HepG2 (cell line): ENCODE data around the gene GAREM1. TPM values are rescaled to one million over a fixed set of nuclear protein-coding genes. Genes with fewer than 3 reads are reported as not detected.
A peak's percentile ranks its signal among the peaks of the same experiment; 100 is the strongest.

Experiments used
- ATAC-seq: fragments of 200-7000 bp; cut with Tn5 transposase; 3 replicates; pipeline ENCODE4 v1.9.1; 2020; ENCODE audit warnings: mild to moderate bottlenecking, moderate library complexity
- BruUV-seq: library from RNA; stranded (reverse); fragments of 400-500 nt; replicated peaks from 2 replicates; lab custom pipeline; 2021; lab: Mats Ljungman, UMichigan
- CTCF ChIA-PET: fragments of 300-600 bp; formaldehyde crosslinking; extraction: SDS; loops from one replicate; lab custom pipeline; 2021; ENCODE audit warnings: low total read pairs, inconsistent platforms, low intra/inter-chr PET ratio; lab: Yijun Ruan, JAX
- POLR2A ChIA-PET: fragments of 350-600 bp; sonication (Branson Sonifier 250); formaldehyde crosslinking; loops from one replicate; lab custom pipeline; 2020; ENCODE audit warnings: antibody characterized with exemption, inconsistent platforms; lab: Yijun Ruan, JAX
- DNase-seq: peaks from one replicate; pipeline ENCODE4 v3.0.0-alpha.2; 2015; ENCODE audit warnings: low spot score
- FAIRE-seq: peaks from 3 replicates; lab custom pipeline; 2011; peaks lifted over from hg19 to GRCh38; lab: Jason Lieb, UNC
- H2AFZ ChIP-seq: one replicate; pipeline ENCODE4 v1.6.1; 2011; ENCODE audit warnings: low read length, inconsistent platforms
- H3K27ac ChIP-seq: fragments of 300-600 bp; 3 replicates; pipeline ENCODE4 v1.8.0; 2011; ENCODE audit warnings: mixed run types, mild to moderate bottlenecking, mixed read lengths, low read length, inconsistent platforms; ENCODE audit not compliant: insufficient read depth; ENCODE audit errors: extremely low read length
- H3K27me3 ChIP-seq, 2 experiments: fragments of 200-600 bp in 1 of 2; 2 replicates in 1 of 2; 3 replicates in 1 of 2; pipeline versions ENCODE4 v1.6.0 to v1.8.0; 2011; ENCODE audit warnings: low read length in 2 of 2, mild to moderate bottlenecking in 2 of 2, moderate library complexity in 2 of 2, inconsistent platforms in 1 of 2; ENCODE audit not compliant: insufficient read depth in 2 of 2, control insufficient read depth in 1 of 2
- H3K36me3 ChIP-seq, 2 experiments: fragments of 200-600 bp in 1 of 2; replicated peaks in 1 of 2; 2 replicates in 1 of 2; 3 replicates in 1 of 2; pipeline versions ENCODE4 v1.5.1 to v1.8.0; 2011; ENCODE audit warnings: low read length in 2 of 2, inconsistent platforms in 1 of 2; ENCODE audit not compliant: insufficient read depth in 2 of 2, control insufficient read depth in 1 of 2
- H3K4me1 ChIP-seq: 2 replicates; pipeline ENCODE4 v1.5.1; 2012; ENCODE audit warnings: low read length, inconsistent platforms; ENCODE audit not compliant: insufficient read depth
- H3K4me2 ChIP-seq: 2 replicates; pipeline ENCODE4 v1.6.0; 2011; ENCODE audit warnings: low read depth, low read length, inconsistent platforms
- H3K4me3 ChIP-seq, 3 experiments: fragments of 200-600 bp in 1 of 3; sonication (generic), shearing (Covaris generic) in 1 of 3; replicated peaks in 1 of 3; 2 replicates each; pipeline ENCODE4 v1.5.1; 2011 to 2016; ENCODE audit warnings: low read length in 3 of 3, inconsistent platforms in 2 of 3, low read depth in 2 of 3, mild to moderate bottlenecking in 2 of 3, control low read depth in 1 of 3, mixed read lengths in 1 of 3; ENCODE audit not compliant: insufficient read depth in 1 of 3
- H3K79me2 ChIP-seq: one replicate; pipeline ENCODE4 v1.6.1; 2011; ENCODE audit warnings: low read length, inconsistent platforms; ENCODE audit not compliant: insufficient read depth
- H3K9ac ChIP-seq: 2 replicates; pipeline ENCODE4 v1.6.0; 2011; ENCODE audit warnings: mild to moderate bottlenecking, low read depth, low read length, inconsistent platforms; ENCODE audit not compliant: insufficient read depth
- H3K9me3 ChIP-seq: 2 replicates; pipeline ENCODE4 v1.5.1; 2012; ENCODE audit warnings: mild to moderate bottlenecking, low read length
- H4K20me1 ChIP-seq: 2 replicates; pipeline ENCODE4 v1.6.0; 2011; ENCODE audit warnings: inconsistent platforms, mild to moderate bottlenecking, low read length, moderate library complexity; ENCODE audit not compliant: insufficient read depth
- GATA4 ChIP-seq: sonication (generic); IDR thresholded peaks from 2 replicates; pipeline ENCODE4 v1.6.1; 2016; ENCODE audit warnings: antibody characterized with exemption, low read depth, borderline replicate concordance
- RFXANK ChIP-seq: IDR thresholded peaks from 2 replicates; pipeline ENCODE4 v1.6.1; 2016
- ZNF207 ChIP-seq: fragments of 450-650 bp; IDR thresholded peaks from 2 replicates; pipeline ENCODE4 v1.6.1; 2016; ENCODE audit warnings: antibody characterized with exemption, borderline replicate concordance
- ZNF263 ChIP-seq: sonication (generic); formaldehyde crosslinking; IDR thresholded peaks from 2 replicates; pipeline ENCODE4 v1.4.0; 2020; ENCODE audit warnings: missing genetic modification reagents
- WGBS: methylation state at CpG from one replicate; pipeline ENCODE4 v1.1.6; 2017; ENCODE audit warnings: low lambda C conversion rate; 5-methylcytosine and 5-hydroxymethylcytosine counted together
- in situ Hi-C: cut with HindIII; loops from 2 replicates; pipeline ENCODE4 v1.10.0; 2017; ENCODE audit warnings: low pct_unique_long_range_greater_than_20kb; ENCODE audit not compliant: extremely low pct_ligation_motif_present
- intact Hi-C: fragments of 100-400 bp; cut with micrococcal nuclease; formaldehyde crosslinking; loops from one replicate; pipeline ENCODE4 v1.10.0; 2022; ENCODE audit not compliant: unreplicated experiment
- polyA plus RNA-seq, 8 experiments: library from polyadenylated mRNA; depleted of rRNA in 3 of 8; stranded (reverse) in 7 of 8; unstranded in 1 of 8; fragments of >200 nt; fragmentation: Illumina TruSeq in 4 of 8; extraction: Trizol in 4 of 8; gene quantifications; 2 replicates each; pipeline versions ENCODE4 v1.2.1 to v1.2.3, GENCODE V29; 2011 to 2016; ENCODE audit warnings: low read depth in 4 of 8, missing spikeins in 1 of 8, mixed read lengths in 1 of 8; ENCODE audit not compliant: insufficient read depth in 1 of 8
- total RNA-seq, 5 experiments: library from RNA; depleted of rRNA; stranded (reverse); fragments of >200 nt; fragmentation: Illumina TruSeq; extraction: Trizol; gene quantifications; 2 replicates each; pipeline ENCODE4 v1.2.3, GENCODE V29; 2016; ENCODE audit warnings: low read depth in 1 of 5
- TF ChIP-seq, protein P1 (sequence below): sonication (generic); formaldehyde crosslinking; IDR thresholded peaks from 2 replicates; pipeline ENCODE4 v1.5.0; 2020; ENCODE audit warnings: missing genetic modification reagents
- TF ChIP-seq, protein P2 (sequence below): sonication (generic); formaldehyde crosslinking; IDR thresholded peaks from 2 replicates; pipeline ENCODE4 v1.8.0; 2023; ENCODE audit warnings: mild to moderate bottlenecking, missing genetic modification reagents

The GAREM1 gene
- total and polyA plus RNA-seq, 2 of the 13 experiments (the other 11 are each of a cell fraction or from before 2014, with no cell fraction given), result 2.5 to 2.9 TPM

DNA sequence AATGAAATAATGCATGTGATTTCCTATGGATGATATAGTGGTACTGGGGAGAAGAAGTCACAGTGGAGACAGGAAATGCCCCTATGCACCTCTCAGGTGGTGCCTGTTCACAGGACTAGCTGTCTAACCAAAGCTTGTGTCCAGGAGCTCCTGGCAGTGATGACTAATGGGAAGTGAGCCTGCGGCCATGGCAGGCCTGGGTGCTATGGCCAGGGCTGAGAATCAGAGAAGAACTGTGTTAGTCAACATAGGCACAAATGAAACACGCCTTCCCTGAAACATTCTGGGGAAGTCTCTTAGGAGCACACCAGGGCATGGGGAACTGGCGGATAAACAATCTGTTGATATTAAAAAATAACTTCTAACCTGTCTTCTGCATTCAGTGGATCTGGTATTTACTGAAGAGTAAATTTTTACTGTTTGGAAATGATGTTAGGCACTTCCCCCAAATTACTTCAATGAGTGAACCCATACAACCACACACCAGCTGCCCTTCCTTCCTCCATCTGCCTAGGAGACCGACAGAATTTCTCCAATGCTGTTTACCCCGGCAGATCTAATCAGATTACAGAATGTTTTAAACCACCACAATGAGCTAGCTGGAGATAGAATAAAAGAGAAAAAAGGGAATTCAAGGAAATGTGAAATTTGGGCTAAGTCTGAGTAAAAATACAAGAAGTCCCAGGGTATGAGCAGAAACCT is 213.4 kb downstream of the GAREM1 start:
- no peak overlapping the region for H2AFZ ChIP-seq
- H3K4me3 ChIP-seq, result no peak overlapping the region
- 57% methylated on average over 5 of the region's 5 CpGs for WGBS
- no peak overlapping the region for H3K4me2 ChIP-seq
- no peaks in the 10 kb centered on the region for H3K36me3 ChIP-seq
- BruUV-seq, result no TSS peak
- no peak overlapping the region for H3K27ac ChIP-seq
- ChIA-PET POLR2A (no interaction called here), CTCF (no interaction called here)
- FAIRE-seq, result no peak
- H4K20me1 ChIP-seq, result no peaks in the 10 kb centered on the region
- TF ChIP-seq ZNF207 (no peak), RFXANK (no peak)
- TF ChIP-seq, protein P1, sequence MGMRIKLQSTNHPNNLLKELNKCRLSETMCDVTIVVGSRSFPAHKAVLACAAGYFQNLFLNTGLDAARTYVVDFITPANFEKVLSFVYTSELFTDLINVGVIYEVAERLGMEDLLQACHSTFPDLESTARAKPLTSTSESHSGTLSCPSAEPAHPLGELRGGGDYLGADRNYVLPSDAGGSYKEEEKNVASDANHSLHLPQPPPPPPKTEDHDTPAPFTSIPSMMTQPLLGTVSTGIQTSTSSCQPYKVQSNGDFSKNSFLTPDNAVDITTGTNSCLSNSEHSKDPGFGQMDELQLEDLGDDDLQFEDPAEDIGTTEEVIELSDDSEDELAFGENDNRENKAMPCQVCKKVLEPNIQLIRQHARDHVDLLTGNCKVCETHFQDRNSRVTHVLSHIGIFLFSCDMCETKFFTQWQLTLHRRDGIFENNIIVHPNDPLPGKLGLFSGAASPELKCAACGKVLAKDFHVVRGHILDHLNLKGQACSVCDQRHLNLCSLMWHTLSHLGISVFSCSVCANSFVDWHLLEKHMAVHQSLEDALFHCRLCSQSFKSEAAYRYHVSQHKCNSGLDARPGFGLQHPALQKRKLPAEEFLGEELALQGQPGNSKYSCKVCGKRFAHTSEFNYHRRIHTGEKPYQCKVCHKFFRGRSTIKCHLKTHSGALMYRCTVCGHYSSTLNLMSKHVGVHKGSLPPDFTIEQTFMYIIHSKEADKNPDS (CRISPR knock-in tag), result no peak
- TF ChIP-seq, protein P2, sequence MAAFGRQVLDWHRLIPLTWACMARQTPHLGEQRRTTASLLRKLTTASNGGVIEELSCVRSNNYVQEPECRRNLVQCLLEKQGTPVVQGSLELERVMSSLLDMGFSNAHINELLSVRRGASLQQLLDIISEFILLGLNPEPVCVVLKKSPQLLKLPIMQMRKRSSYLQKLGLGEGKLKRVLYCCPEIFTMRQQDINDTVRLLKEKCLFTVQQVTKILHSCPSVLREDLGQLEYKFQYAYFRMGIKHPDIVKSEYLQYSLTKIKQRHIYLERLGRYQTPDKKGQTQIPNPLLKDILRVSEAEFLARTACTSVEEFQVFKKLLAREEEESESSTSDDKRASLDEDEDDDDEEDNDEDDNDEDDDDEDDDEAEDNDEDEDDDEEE (CRISPR knock-in tag), result no peak
- intact Hi-C loops, result no loop called here
- ATAC-seq, result no peak
- no peaks in the 10 kb centered on the region for H3K79me2 ChIP-seq
- H3K9me3 ChIP-seq, result no peaks in the 10 kb centered on the region
- peaks cover 0 to 3% of the 10 kb centered on the region in 2 experiments; a peak in 1 of 5 replicates for H3K27me3 ChIP-seq
- in situ Hi-C loops, result no loop called here
- no peak for DNase-seq
- peaks cover 13% of the 10 kb centered on the region for H3K4me1 ChIP-seq
- H3K9ac ChIP-seq, result no peak overlapping the region

DNA sequence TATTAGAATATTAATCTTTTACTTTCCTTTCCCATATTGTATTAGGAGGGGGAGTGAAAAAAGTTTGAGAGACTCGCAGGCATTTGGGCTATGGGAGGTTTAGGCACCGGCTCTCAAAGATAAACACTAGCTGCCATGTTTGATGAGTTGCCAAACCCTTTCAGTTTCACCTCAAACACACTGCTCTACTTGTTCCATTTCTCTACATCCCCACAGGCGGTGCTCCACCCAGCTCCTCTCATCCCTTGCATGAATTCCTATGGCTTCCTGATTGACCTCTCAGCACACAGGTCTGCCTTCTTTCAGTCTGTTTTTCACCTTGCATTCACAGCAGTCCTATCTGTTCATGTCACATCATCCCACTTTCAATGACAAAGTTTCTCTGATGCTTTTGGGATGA is 215.1 kb downstream of the GAREM1 start:
- peaks cover 13% of the 10 kb centered on the region for H3K4me1 ChIP-seq
- no peak overlapping the region for H3K27ac ChIP-seq
- 3% methylated on average over 3 of the region's 3 CpGs for WGBS
- no peak overlapping the region for H3K4me2 ChIP-seq
- no peak overlapping the region for H2AFZ ChIP-seq
- H3K36me3 ChIP-seq, result no peaks in the 10 kb centered on the region
- intact Hi-C loops, result no loop called here
- H3K27me3 ChIP-seq, result peaks cover 0 to 3% of the 10 kb centered on the region in 2 experiments; a peak in 1 of 5 replicates
- in situ Hi-C loops, result no loop called here
- H3K9ac ChIP-seq, result no peak overlapping the region
- no peak overlapping the region for H3K4me3 ChIP-seq
- ATAC-seq (no peak), DNase-seq (peak; percentile 38), FAIRE-seq (no peak)
- no peaks in the 10 kb centered on the region for H3K9me3 ChIP-seq
- CTCF ChIA-PET, result no interaction called here
- POLR2A ChIA-PET, result no interaction called here
- no peaks in the 10 kb centered on the region for H4K20me1 ChIP-seq
- no peaks in the 10 kb centered on the region for H3K79me2 ChIP-seq
- TF ChIP-seq ZNF263 (CRISPR knock-in tag) (peak; percentile 86), GATA4 (no peak)
- no TSS peak for BruUV-seq
